GM23338 (cell line): Measurements from ENCODE around the gene PADI1.

Source experiments
- CREB1 ChIP-seq: fragments of 250-450 bp; sonication (Bioruptor Pico); IDR thresholded peaks from 2 replicates; pipeline ENCODE4 v1.5.0; 2020; ENCODE audit warnings: low read depth, mild to moderate bottlenecking, moderate library complexity
- CTCF ChIP-seq, 2 experiments: fragments of 200-600 bp in 1 of 2; sonication (generic) in 1 of 2; conservative IDR thresholded peaks; 2 replicates each; pipeline versions ENCODE4 v1.5.1 to v1.6.1; 2016 to 2017; ENCODE audit warnings: antibody characterized with exemption in 2 of 2, low read depth in 2 of 2, mild to moderate bottlenecking in 2 of 2, moderate library complexity in 1 of 2
- EZH2 ChIP-seq: fragments of 200-600 bp; sonication (generic); IDR thresholded peaks from one replicate; pipeline ENCODE4 v1.8.0; 2017; ENCODE audit warnings: antibody characterized with exemption, mild to moderate bottlenecking, low read depth; ENCODE audit not compliant: unreplicated experiment
- EZH2phosphoT487 ChIP-seq: fragments of 200-600 bp; sonication (generic); IDR thresholded peaks from one replicate; pipeline ENCODE4 v1.8.1; 2018; ENCODE audit warnings: antibody characterized with exemption; ENCODE audit not compliant: unreplicated experiment
- JUNB ChIP-seq: IDR thresholded peaks from one replicate; pipeline ENCODE4 v1.6.1; 2016; ENCODE audit warnings: antibody characterized with exemption; ENCODE audit not compliant: unreplicated experiment
- POLR2AphosphoS5 ChIP-seq: IDR thresholded peaks from 2 replicates; pipeline ENCODE4 v1.6.1; 2016; ENCODE audit warnings: antibody characterized with exemption, low read depth
- TF ChIP-seq, protein P1 (sequence below): IDR thresholded peaks from 2 replicates; pipeline ENCODE4 v1.6.1; 2016; ENCODE audit warnings: antibody characterized with exemption

DNA sequence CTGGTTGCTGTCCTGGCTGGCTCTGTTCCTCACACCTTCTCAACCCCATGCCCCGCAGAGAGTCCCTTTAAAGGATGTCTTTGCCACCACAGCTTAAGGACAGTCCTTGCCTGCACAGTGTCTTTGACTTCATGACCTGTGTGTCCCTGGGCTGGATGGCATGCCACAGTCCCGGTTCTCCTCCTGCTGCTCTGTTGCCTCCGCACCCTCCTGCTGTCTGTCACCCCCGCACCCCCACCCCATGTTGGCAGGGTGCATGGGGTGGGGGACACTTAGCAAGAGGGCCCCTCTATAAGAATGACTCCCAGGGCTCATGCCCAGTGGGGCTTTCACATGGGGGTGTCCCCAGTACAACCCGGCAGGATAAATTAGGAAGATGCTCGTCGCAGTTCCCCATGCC, 41.6 kb upstream of the PADI1 start:
- TF ChIP-seq CTCF (conservative IDR thresholded peaks at IDR 0.05; ENCODE audit: low read depth in 2 of 2) = no peak
- no peak for TF ChIP-seq EZH2phosphoT487
- no peak for TF ChIP-seq CREB1 (CRISPR knock-in tag)
- no peak for TF ChIP-seq POLR2AphosphoS5
- TF ChIP-seq EZH2 = no peak
- no peak for TF ChIP-seq JUNB
- TF ChIP-seq, protein P1, sequence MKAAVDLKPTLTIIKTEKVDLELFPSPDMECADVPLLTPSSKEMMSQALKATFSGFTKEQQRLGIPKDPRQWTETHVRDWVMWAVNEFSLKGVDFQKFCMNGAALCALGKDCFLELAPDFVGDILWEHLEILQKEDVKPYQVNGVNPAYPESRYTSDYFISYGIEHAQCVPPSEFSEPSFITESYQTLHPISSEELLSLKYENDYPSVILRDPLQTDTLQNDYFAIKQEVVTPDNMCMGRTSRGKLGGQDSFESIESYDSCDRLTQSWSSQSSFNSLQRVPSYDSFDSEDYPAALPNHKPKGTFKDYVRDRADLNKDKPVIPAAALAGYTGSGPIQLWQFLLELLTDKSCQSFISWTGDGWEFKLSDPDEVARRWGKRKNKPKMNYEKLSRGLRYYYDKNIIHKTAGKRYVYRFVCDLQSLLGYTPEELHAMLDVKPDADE = no peak
